Pancreas (tissue), 10 donors: Measurements from ENCODE around the gene ANKRD63. TPM values are rescaled to one million over a fixed set of nuclear protein-coding genes. Genes with fewer than 3 reads are reported as not detected.
A peak's percentile ranks its signal among the peaks of the same experiment; 100 is the strongest.

Source experiments
- ATAC-seq, 4 donors: fragments of 200-7000 bp; cut with Tn5 transposase; one replicate each; pipeline versions ENCODE4 v1.8.0 to v1.9.1; 2020; ENCODE audit warnings: mild to moderate bottlenecking in 4 of 4, moderate library complexity in 4 of 4
- DNase-seq, 6 donors: peaks; one replicate each; pipeline ENCODE4 v3.0.0-alpha.2; 2020
- FAIRE-seq: peaks from 2 replicates; lab custom pipeline; 2012; peaks lifted over from hg19 to GRCh38; lab: Jason Lieb, UNC
- H3K27ac ChIP-seq, 4 donors: fragments of 200-600 bp; sonication (generic); 1 replicate in 3 of 4; 2 replicates in 1 of 4; pipeline versions ENCODE4 v1.5.0 to v1.8.0; 2020
- H3K27me3 ChIP-seq, 4 donors: fragments of 200-600 bp; one replicate each; pipeline ENCODE4 v1.8.0; 2021
- H3K36me3 ChIP-seq, 3 donors: fragments of 200-600 bp; sonication (generic) in 1 of 3; one replicate each; pipeline versions ENCODE4 v1.5.0 to v1.8.0; 2020 to 2021
- H3K4me1 ChIP-seq, 3 donors: fragments of 200-600 bp; one replicate each; pipeline ENCODE4 v1.8.0; 2021
- H3K4me3 ChIP-seq, 4 donors: fragments of 200-600 bp; sonication (generic) in 2 of 4; one replicate each; pipeline versions ENCODE4 v1.5.0 to v1.8.0; 2020 to 2021
- H3K9me3 ChIP-seq, 4 donors: fragments of 200-600 bp; one replicate each; pipeline ENCODE4 v1.8.0; 2021
- WGBS, 2 donors: extraction: QIAGEN DNeasy Blood & Tissue Kit; methylation state at CpG; one replicate each; pipeline ENCODE4 v1.1.7; 2013; 5-methylcytosine and 5-hydroxymethylcytosine counted together
- intact Hi-C, 3 donors: fragments of 100-400 bp; cut with DNase I; formaldehyde crosslinking; loops; one replicate each; pipeline versions ENCODE4 v1.11.1 to v1.14.2; 2022
- polyA plus RNA-seq, 2 donors: library from polyadenylated mRNA; stranded (reverse); fragments of 200-250 nt; gene quantifications; one replicate each; pipeline ENCODE4 v1.2.3, GENCODE V29; 2013
- total RNA-seq, 6 donors: library from RNA; stranded (reverse); fragmentation: NEBNext Ultra II Directional in 4 of 6; extraction: Animal tissue kit (Norgen Biotek cat#: 25700) in 4 of 6; gene quantifications; one replicate each; pipeline versions ENCODE4 v1.2.1 to v1.2.4, GENCODE V29; 2021 to 2023
- TF ChIP-seq, protein P1 (sequence below), 4 donors: fragments of 200-600 bp; sonication (generic) in 3 of 4; IDR thresholded peaks; one replicate each; pipeline versions ENCODE4 v1.5.0 to v1.8.0; 2021; ENCODE audit warnings: antibody characterized with exemption in 4 of 4
- donor health status: healthy with polysubstance abuse.
- donor health status: DM: no; HTN: no; CAD: no; lungs with moderate emphysema.
- donor health status: DM: no; HTN: no; CAD: no.
- donor health status: control.
- donor health status: control.
- donor health status: Bipolar disorder and iron deficiency.
- donor health status: DM: yes; HTN: yes; CAD: no.
- donor health status: DM: no; HTN: no; CAD: no.
- donor health status: DM: no; HTN: no; CAD: no.
- donor health status: DM: yes; HTN: yes; CAD: no.

ANKRD63 gene
- total and polyA plus RNA-seq, 8 donors: not detected

DNA sequence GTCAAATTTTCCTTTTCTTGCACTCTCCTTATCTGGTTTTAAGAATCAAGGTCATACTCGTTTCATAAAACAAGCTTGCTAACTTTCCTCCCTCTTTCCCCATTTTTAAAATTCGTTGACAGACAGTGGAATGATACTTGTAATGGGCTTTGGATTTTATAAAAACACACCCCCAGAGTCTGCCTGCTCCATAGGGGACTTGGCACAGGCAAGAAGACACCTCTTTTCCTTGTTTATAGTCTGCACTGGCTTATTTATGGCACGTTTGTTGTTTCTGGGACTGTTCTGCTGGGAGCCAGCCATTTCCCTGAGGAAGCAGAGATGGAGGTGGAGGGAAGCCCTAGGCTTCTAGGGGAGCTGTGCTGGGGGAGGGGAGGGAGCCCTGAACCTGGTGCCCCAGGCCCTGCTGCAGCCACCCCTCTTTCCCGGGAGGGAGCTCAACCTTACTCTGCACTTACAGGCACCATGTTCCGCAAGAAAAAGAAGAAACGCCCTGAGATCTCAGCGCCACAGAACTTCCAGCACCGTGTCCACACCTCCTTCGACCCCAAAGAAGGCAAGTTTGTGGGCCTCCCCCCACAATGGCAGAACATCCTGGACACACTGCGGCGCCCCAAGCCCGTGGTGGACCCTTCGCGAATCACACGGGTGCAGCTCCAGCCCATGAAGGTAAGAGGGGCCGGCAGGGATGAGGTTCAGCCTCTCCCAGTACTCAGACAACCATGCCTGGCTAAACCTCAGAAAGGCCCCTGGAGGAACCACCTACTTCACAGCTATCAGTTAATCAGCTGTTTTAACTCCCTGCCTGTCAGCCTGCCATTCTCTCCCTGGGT is 18.3 kb downstream of the ANKRD63 start:
- H3K27me3 ChIP-seq: no peaks in the 10 kb centered on the region
- WGBS, 2 donors: 79 to 80% methylated on average over 16 of the region's 16 CpGs
- DNase-seq: no peak
- H3K4me1 ChIP-seq: no peaks in the 10 kb centered on the region
- no peak for ATAC-seq
- FAIRE-seq: no peak
- H3K36me3 ChIP-seq: peaks cover 0 to 16% (median 0%) of the 10 kb centered on the region in 3 donors
- H3K9me3 ChIP-seq: no peaks in the 10 kb centered on the region
- TF ChIP-seq, protein P1, sequence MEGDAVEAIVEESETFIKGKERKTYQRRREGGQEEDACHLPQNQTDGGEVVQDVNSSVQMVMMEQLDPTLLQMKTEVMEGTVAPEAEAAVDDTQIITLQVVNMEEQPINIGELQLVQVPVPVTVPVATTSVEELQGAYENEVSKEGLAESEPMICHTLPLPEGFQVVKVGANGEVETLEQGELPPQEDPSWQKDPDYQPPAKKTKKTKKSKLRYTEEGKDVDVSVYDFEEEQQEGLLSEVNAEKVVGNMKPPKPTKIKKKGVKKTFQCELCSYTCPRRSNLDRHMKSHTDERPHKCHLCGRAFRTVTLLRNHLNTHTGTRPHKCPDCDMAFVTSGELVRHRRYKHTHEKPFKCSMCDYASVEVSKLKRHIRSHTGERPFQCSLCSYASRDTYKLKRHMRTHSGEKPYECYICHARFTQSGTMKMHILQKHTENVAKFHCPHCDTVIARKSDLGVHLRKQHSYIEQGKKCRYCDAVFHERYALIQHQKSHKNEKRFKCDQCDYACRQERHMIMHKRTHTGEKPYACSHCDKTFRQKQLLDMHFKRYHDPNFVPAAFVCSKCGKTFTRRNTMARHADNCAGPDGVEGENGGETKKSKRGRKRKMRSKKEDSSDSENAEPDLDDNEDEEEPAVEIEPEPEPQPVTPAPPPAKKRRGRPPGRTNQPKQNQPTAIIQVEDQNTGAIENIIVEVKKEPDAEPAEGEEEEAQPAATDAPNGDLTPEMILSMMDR (IDR thresholded peaks at IDR 0.05): no peak
- intact Hi-C loops: loop anchor here in 1 of 3 donors (5.0 kb wide), 1 partner anchor 32 kb away; no protein-coding TSS in a partner anchor
- H3K27ac ChIP-seq: no peak overlapping the region
- no peak overlapping the region for H3K4me3 ChIP-seq

DNA sequence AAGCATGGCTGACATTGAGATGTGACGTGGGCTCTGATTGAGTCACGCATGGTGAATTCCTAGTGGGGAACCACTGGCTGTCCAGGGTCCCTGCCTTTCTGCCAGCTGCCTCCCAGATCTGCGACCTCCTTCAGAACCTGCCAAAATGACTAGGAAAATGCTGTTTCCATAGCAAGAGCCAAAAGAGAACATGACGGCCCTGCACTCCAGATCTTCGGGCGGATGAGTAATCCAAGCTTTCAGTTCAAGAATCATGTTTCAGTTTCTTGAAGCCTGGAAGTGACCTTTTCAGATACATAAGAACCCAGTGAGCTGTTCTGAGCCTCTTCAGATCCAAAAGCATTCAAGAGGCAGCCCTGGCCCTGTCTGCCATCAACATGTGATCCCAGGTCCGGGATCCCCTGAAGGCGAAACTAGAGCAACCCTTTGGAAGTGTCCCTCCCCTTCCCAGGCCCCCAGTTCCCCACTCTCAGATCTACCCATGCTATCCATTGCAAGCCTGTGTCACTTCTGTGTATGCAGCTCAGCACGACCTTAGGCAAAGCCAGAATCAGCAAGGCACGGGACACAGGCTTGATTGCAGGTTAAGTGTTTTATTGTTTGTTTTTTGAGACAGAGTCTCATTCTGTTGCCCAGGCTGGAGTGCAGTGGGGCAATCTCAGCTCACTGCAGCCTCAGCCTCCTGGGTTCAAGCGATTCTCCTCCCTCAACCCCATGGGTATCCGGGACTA is 19.7 kb downstream of the ANKRD63 start:
- Histone ChIP-seq H3K4me1 (no peaks in the 10 kb centered on the region), H3K27ac (no peak overlapping the region), H3K4me3 (no peak overlapping the region), H3K9me3 (no peaks in the 10 kb centered on the region), H3K27me3 (no peaks in the 10 kb centered on the region), H3K36me3 (peaks cover 0 to 16% (median 0%) of the 10 kb centered on the region in 3 donors)
- intact Hi-C loops: no loop called here
- ATAC-seq (no peak), DNase-seq (no peak), FAIRE-seq (no peak)
- WGBS, 2 donors: 85% methylated on average over 12 of the region's 12 CpGs
- TF ChIP-seq, protein P1 (IDR thresholded peaks at IDR 0.05): no peak

GRCh38 chr15:40259021-40259420 is 23.8 kb downstream of the ANKRD63 start:
- FAIRE-seq: no peak
- Histone ChIP-seq H3K4me3 (no peak overlapping the region), H3K27me3 (no peaks in the 10 kb centered on the region), H3K4me1 (peaks cover 0 to 1% (median 0%) of the 10 kb centered on the region in 3 donors), H3K27ac (no peak overlapping the region), H3K9me3 (no peaks in the 10 kb centered on the region), H3K36me3 (no peaks in the 10 kb centered on the region)
- TF ChIP-seq, protein P1 (IDR thresholded peaks at IDR 0.05): no peak
- WGBS, 2 donors: 83 to 86% methylated on average over 7 of the region's 7 CpGs
- no peak for ATAC-seq
- intact Hi-C loops: no loop called here
- peak in 2 of 6 donors; percentile 16 to 33 for DNase-seq

DNA sequence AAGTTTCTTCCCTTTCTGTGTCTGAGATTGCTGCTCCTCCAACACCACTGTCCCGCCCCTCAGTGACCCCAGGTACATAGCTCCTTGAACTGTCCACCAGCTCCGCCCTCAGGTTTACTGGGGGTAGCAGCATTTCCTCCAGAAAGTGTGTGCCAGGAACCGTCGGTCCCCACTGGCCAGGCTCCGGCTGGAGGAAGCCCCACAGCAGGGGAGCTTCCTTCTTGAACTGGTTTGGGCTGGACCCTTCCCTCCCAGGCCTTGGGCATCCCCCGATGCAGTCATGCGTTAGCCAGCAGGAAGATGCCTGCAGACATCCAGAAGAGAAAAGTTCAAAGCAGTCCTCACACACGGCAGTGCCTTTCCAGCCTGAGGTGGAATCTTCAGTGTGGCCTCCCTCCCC is 24.3 kb downstream of the ANKRD63 start:
- DNase-seq: peak in 2 of 6 donors; percentile 17 to 45
- Histone ChIP-seq H3K4me1 (peaks cover 0 to 6% (median 0%) of the 10 kb centered on the region in 3 donors), H3K4me3 (no peak overlapping the region), H3K27ac (no peak overlapping the region), H3K9me3 (no peaks in the 10 kb centered on the region), H3K36me3 (no peaks in the 10 kb centered on the region), H3K27me3 (no peaks in the 10 kb centered on the region)
- 75 to 76% methylated on average over 8 of the region's 8 CpGs for whole genome bisulfite sequencing, 2 donors
- no peak for ATAC-seq
- intact Hi-C loops: no loop called here
- TF ChIP-seq, protein P1 (IDR thresholded peaks at IDR 0.05): no peak
- FAIRE-seq: no peak
